ENCODE data around the gene NPW.

The NPW gene

GRCh38 chr16:1984347-1985225 lies 35.0 kb upstream of the NPW start:
- DNase-seq: no peak

GRCh38 chr16:1985466-1986150 lies 34.0 kb upstream of the NPW start:
- no peak for DNase-seq

GRCh38 chr16:1987198-1987597 lies 32.4 kb upstream of the NPW start:
- DNase-seq: no peak

GRCh38 chr16:1989209-1990100 lies 30.1 kb upstream of the NPW start, which contains the start of gene SYNGR3:
Gene SYNGR3 (plus strand): TSS chr16:1989970. CDS start chr16:1990103, 133 bp downstream.
- DNase-seq: no peak

GRCh38 chr16:1990101-1990350 lies 29.6 kb upstream of the NPW start:
- no peak for DNase-seq

- DNase-seq: no peak
Observed at GRCh38 chr16:1990351-1991134, 29.0 kb upstream of the NPW start.

- DNase-seq: no peak
Observed at GRCh38 chr16:1991135-1991551, 28.4 kb upstream of the NPW start.

GRCh38 chr16:1991588-1991947 lies 28.0 kb upstream of the NPW start:
- no peak for DNase-seq

- DNase-seq: peak; percentile 53
Observed at GRCh38 chr16:1991948-1992703, 27.5 kb upstream of the NPW start.

- no peak for DNase-seq
Observed at GRCh38 chr16:1992704-1993317, 26.8 kb upstream of the NPW start.

GRCh38 chr16:1993731-1994131 lies 25.9 kb upstream of the NPW start:
- no peak for DNase-seq

GRCh38 chr16:1997494-1998359 lies 21.9 kb upstream of the NPW start:
- DNase-seq: no peak

GRCh38 chr16:1998360-1998835 lies 21.2 kb upstream of the NPW start:
- no peak for DNase-seq

- DNase-seq: no peak
Observed at GRCh38 chr16:1998852-1999801, 20.5 kb upstream of the NPW start.

- no peak for DNase-seq
Observed at GRCh38 chr16:1999866-2000514, 19.6 kb upstream of the NPW start.

- no peak for DNase-seq
Observed at GRCh38 chr16:2001035-2001434, 18.6 kb upstream of the NPW start.

- DNase-seq: no peak
Observed at GRCh38 chr16:2001456-2002355, 17.9 kb upstream of the NPW start.
